Upper lobe of left lung (tissue), 4 donors: ENCODE measurements around the gene FAM171A2.

ENCODE experiments used
- CTCF ChIP-seq, 6 experiments: fragments of 450-650 bp in 4 of 6; fragments of 200-600 bp in 2 of 6; sonication (generic) in 2 of 6; IDR thresholded peaks; one replicate each; pipeline ENCODE4 v1.5.1; 2016 to 2019; ENCODE audit warnings: antibody characterized with exemption in 6 of 6
- EP300 ChIP-seq, 4 donors: sonication (generic); formaldehyde crosslinking; IDR thresholded peaks; one replicate each; pipeline ENCODE4 v1.5.1; 2017; ENCODE audit warnings: antibody characterized with exemption in 4 of 4, control low read depth in 2 of 4
- POLR2A ChIP-seq, 4 donors: fragments of 450-650 bp; IDR thresholded peaks; one replicate each; pipeline ENCODE4 v1.5.1; 2016 to 2017; ENCODE audit warnings: antibody characterized with exemption in 4 of 4, mild to moderate bottlenecking in 2 of 4
- POLR2AphosphoS5 ChIP-seq, 2 donors: sonication (generic); formaldehyde crosslinking; IDR thresholded peaks; one replicate each; pipeline ENCODE4 v1.5.1; 2017; ENCODE audit warnings: antibody characterized with exemption in 2 of 2

GRCh38 chr17:44307387-44308186, 56.1 kb downstream of the FAM171A2 start:
- no peak for TF ChIP-seq CTCF (IDR thresholded peaks at IDR 0.05)
- no peak for TF ChIP-seq POLR2A (IDR thresholded peaks at IDR 0.05)
- no peak for TF ChIP-seq EP300 (IDR thresholded peaks at IDR 0.05)
- no peak for TF ChIP-seq POLR2AphosphoS5 (IDR thresholded peaks at IDR 0.05)
